HG03457 (cell line): ENCODE data around the gene PIGU.
"Not testable (repeated sequence)": the region's sequence is repeated elsewhere in the genome, so short reads cannot be mapped to it uniquely, and the experiment has no call there.

Experiments used
- ATAC-seq: cut with Tn5 transposase; IDR thresholded peaks from one replicate; pipeline ENCODE4 v1.9.1; 2021; ENCODE audit warnings: moderate number of reproducible peaks; ENCODE audit not compliant: unreplicated experiment

PIGU gene

GRCh38 chr20:34624629-34625028, 52.3 kb downstream of the PIGU start:
- no peak for ATAC-seq

GRCh38 chr20:34622821-34623451, 54.0 kb downstream of the PIGU start:
- ATAC-seq: no peak

GRCh38 chr20:34621383-34622367, 55.2 kb downstream of the PIGU start:
- ATAC-seq: no peak

- no peak for ATAC-seq
These were observed 55.9 kb downstream of the PIGU start for GRCh38 chr20:34621036-34621343.

GRCh38 chr20:34618676-34619075, 58.2 kb downstream of the PIGU start:
- ATAC-seq: no peak

- not testable (repeated sequence) for ATAC-seq
These were observed 60.0 kb downstream of the PIGU start for GRCh38 chr20:34616913-34617312.

- ATAC-seq: no peak
These were observed 61.4 kb downstream of the PIGU start for GRCh38 chr20:34615477-34615876.

GRCh38 chr20:34611976-34612375, 64.9 kb downstream of the PIGU start:
- ATAC-seq: not testable (repeated sequence)

GRCh38 chr20:34607066-34607465, 69.8 kb downstream of the PIGU start:
- no peak for ATAC-seq

- no peak for ATAC-seq
These were observed 71.7 kb downstream of the PIGU start for GRCh38 chr20:34604980-34605788.

- no peak for ATAC-seq
These were observed 75.8 kb downstream of the PIGU start for GRCh38 chr20:34600892-34601653.

- no peak for ATAC-seq
These were observed 81.3 kb downstream of the PIGU start for GRCh38 chr20:34595377-34596184.

- ATAC-seq: no peak
These were observed 90.3 kb downstream of the PIGU start for GRCh38 chr20:34586488-34587163.

- no peak for ATAC-seq
These were observed 91.9 kb downstream of the PIGU start for GRCh38 chr20:34585019-34585418.

GRCh38 chr20:34583544-34583943, 93.3 kb downstream of the PIGU start:
- ATAC-seq: no peak

- no peak for ATAC-seq
These were observed 94.0 kb downstream of the PIGU start for GRCh38 chr20:34582911-34583310.

- no peak for ATAC-seq
These were observed 94.7 kb downstream of the PIGU start for GRCh38 chr20:34582221-34582620.

- ATAC-seq: no peak
These were observed 95.3 kb downstream of the PIGU start for GRCh38 chr20:34581341-34582184.
